Measurements from ENCODE around the gene SLC26A2.
"Not testable (repeated sequence)": the region's sequence is repeated elsewhere in the genome, so short reads cannot be mapped to it uniquely, and the experiment has no call there.

Gene SLC26A2

DNA sequence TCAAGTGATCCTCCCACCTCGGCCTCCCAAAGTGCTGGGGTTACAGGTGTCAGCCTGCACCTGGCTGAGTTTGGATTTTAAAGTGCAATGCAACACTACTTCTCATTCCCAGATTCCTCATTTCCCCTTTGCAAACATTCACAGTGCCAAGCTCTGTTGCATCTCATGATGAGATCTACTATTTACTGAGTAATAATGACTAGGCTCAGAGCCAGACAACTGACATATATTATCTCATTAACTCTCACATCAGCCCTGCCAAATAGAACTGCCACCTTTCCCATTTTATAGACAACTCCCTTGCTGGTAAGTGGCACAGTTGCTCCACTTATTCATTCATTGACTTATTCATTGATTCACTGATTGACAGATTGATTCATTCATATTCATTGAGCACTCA lies 22.9 kb upstream of the SLC26A2 start:
- no peak for DNase-seq (ENCODE audit: low read depth)

DNA sequence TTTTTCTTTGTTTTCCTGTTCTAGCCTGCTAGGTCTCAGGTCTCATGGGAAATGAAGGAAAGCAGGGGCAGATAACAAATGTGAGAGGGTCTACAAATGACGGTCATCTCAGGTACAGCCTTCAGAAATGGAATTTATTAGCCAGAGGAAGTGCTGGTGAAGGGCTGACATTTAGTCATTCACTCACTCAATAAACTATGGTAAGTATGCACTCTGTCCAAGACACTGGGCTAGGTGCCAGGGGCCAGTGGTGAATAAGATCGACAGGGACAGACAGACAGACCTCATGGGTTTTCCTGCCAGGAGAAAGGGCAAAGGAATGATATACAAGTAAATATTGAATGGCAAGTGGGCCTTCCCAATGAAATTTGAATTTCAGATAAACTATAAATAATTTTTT lies 22.3 kb upstream of the SLC26A2 start:
- no peak for DNase-seq (ENCODE audit: low read depth)

DNA sequence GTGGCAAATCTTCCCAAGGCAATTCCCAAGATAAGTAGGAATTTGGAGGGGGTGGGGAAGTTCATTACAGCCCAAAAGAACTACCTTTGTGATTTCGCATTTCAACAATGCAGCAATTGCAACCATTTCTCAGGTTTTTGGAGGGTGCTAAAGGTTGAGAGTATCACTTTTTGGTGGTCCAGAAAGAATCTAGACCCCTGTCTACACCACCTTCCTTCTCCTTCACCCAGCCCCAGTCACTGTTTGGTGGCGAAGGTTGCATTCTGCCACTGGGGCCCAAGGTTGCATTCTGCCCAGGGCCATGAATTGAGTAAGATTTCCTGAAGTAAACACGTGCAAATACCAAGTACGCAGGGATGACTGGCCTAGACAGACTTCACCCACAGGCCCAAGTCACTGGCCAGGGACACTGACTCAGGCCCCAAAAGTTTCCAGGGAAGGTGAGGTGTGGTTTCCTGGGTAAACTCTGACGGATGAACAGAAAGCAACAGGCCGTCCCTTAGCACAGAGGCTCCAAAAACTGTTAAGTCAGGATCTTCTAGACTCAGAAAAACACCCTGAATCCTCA lies 21.7 kb upstream of the SLC26A2 start:
- DNase-seq (ENCODE audit: low read depth): no peak

DNA sequence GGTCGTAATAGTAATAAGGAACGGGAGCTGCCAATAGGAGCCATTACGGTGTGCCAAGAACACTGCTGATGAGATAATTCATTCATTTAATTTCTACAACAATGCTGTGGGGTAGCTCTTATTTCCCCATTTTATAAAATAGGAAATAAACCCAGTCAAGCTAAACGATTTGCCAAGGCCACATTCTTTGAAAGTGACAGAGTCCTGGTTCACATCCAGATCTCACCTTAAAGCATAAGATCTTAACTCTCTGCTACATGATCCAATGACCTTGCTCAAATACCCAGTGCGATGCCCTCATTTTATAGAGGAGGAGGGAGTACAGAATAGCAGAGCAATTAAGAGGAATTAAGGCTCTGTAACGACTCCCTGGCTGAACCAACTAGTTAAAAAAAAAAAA lies 21.0 kb upstream of the SLC26A2 start:
- no peak for DNase-seq (ENCODE audit: low read depth)

DNA sequence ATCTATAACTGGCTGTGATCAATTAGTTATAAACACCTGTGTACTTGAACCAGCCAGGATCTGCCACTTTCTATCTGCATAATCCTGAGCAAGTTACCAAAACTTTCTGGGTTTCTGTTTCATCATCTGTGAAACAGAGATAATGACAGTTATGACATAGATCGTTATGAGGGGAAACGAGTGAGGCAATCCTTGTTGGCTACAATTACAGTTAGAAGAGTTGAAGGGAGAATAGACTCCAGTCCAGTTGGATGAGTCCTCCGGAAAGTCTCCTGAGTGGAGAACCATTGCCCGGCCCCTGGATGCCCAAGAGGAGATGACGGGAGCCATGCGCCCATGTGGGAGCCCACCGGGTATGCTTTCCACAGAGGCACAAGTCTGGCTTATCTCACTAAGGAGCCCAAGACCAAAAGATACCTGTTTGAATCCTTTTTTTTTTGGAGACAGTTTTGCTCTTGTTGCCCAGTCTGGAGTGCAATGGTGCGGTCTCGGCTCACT lies 20.4 kb upstream of the SLC26A2 start:
- DNase-seq (ENCODE audit: low read depth): no peak

DNA sequence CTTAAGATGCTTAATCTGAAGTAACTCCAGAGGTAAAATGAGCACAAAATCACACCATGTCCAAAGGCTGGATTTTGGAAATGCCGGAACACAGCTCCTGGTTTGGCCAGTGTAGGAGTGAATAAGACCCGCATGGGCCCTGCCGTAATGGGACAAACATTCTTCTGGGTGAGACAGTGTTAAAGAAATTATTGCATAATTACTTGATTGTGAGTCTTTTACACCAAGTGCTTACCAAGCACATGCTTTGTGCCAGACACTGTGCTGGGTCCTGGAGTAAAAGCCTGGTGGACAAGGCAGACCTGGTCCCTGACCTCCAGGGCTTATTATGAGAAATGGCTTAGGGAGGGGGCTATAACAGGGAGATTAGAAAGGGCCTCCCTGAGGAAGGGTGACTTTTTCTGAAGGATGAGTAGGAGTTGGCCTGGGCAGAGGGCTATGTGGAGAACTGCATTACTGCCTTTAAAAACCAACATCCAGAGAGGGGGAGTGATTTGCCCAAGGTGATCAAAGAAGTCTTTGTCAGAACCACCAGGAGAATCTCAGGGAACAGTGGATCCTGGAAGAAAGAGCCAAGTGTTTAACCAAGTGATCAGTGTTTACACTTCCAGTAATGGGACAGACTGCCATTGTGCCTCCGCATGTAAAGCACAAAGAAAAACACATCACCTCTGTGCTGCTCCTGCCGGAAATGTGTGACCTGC lies 19.5 kb upstream of the SLC26A2 start:
- DNase-seq (ENCODE audit: low read depth): no peak

DNA sequence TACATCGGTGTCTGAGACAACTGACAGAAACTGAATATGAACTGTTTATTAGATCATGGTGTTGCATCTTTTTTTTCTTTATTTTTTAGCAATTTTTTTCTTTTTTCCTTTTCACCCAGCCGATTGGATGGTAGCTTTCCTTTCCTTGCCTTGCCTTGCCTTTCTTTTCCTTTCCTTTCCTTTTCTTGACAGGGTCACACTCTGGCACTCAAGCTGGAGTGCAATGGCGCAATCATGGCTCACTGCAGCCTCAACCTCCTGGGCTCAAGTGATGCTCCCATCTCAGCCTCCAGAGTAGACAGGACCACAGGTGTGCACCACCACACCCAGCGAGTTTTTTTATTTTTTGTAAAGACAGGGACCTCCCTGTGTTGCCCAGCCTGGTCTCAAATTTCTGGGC lies 18.8 kb upstream of the SLC26A2 start:
- DNase-seq (ENCODE audit: low read depth): no peak

DNA sequence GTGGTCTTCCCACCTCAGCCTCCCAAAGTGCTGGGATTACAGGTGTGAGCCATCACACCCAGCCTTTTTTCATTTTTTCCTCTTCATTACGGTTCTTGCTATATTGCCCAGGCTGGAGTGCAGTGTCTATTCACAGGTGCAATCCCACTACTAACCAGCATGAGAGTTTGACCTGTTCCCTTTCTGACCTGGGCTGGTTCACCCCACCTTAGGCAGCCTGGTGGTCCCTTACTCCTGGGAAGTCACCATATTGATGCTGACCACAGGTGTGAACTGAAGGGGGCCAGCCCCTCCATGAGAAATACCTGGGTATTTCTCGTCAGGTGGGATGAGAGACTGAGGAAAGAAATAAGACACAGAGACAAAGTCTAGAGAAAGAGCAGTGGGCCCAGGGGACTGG lies 18.4 kb upstream of the SLC26A2 start:
- no peak for DNase-seq (ENCODE audit: low read depth)

DNA sequence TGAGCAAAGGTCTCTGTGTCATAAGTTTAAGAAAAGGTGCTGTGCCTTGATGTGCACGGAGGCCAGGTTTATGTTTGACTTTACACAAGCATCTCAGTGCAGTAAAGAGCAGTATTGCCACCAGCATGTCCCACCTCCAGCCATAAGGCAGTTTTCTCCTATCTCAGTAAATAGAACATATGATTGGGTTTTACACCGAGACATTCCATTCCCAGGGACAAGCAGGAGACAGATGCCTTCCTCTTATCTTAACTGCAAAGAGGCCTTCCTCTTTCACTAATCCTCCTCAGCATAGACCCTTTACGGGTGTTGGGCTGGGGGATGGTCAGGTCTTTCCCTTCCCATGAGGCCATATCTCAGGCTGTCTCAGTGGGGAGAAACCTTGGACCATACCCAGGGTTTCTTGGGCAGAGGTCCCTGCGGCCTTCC lies 17.8 kb upstream of the SLC26A2 start:
- not testable (repeated sequence) for DNase-seq (ENCODE audit: low read depth)

DNA sequence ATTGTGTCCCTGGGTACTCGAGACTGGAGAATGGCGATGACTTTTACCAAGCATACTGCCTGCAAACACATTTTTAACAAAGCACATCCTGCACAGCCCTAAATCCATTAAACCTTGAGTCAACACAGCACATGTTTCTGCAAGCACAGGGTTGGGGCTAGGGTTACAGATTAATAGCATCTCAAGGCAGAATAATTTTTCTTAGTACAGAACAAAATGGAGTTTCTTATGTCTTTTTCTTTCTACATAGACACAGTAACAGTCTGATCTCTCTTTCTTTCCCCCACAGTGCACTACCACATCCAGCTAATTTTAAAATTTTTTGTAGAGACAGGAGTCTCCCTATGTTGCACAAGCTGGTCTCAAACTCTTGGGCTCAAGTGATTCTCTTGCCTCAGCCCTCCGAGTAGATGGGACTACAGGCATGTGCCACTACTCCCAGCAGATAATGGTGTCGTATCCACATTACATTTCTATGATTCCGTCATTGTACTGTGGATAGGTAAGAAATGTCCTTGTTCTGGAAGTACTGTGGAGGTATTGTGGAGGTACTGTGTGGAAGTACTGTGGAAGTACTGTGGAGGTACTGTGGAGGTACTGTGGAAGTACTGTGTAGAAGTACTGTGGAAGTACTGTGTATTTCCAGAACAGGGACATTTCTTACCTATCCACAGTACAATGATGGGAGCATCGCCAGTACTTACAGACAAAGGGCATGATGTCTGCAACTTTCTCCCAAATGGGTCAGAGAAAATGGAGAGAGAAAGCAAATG lies 17.2 kb upstream of the SLC26A2 start:
- not testable (repeated sequence) for DNase-seq (ENCODE audit: low read depth)

DNA sequence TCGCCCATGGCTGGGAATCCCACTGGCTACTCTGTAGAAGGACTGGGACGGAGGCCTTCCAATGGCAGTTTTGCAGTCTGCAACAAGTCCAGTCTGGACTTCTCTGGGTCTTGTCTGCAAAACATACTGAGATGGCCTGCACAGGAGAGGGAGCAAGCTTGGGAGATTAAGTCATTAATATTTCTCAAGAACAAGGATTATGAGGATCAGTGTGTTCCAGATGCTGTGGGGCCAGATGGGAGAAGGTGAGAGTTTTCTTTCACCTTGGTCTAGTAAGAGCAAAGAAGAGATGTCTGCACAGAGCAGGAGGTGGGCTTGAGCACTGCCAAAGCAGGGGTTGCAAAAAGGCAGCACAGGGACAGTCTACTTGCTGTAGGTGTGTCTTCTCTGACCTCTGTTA lies 15.9 kb upstream of the SLC26A2 start, which contains the start of gene PDE6A:
PDE6A (minus strand) TSS at position 128 of the 400 bp plus-strand sequence; CDS start at position 8, 120 bp downstream.
- DNase-seq (ENCODE audit: low read depth): no peak

DNA sequence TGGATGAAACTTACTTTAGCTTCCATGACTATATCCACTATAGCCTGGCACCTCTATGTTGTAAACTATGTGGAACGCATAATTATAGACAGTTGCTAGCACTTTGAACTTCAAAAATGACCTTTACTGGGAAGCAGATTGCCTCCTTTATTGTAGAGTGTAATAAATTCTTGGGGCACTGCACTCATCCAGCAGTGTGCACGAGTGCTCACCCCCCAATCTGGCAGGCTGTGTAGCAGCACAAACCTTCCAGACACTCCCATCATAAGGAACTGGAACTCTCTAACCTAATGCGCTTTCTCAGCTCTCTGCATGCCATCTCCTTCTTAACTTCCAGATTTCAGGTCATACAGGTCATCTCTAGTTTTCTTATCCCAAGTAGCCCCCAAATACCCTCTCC lies 14.4 kb upstream of the SLC26A2 start:
- DNase-seq (ENCODE audit: low read depth): no peak

DNA sequence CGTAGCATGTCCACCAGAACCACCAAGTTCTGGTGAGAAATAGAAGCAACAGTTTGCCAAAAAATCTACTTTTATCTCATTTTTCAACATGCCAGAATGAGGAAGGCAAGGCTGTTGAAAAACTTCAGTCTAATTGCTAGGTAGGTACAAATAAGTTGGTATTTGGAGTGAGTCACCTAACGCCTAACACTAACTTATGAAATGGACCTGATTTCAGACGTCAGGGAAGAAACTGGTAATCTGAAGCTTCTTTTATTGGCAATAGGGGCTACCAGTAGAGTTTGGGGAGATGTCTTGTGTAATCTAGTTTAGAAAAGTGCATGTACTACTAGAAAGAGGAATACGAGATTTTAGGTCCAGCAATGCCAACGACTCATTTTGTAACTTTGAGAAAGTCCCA lies 11.6 kb upstream of the SLC26A2 start:
- DNase-seq (ENCODE audit: low read depth): no peak

DNA sequence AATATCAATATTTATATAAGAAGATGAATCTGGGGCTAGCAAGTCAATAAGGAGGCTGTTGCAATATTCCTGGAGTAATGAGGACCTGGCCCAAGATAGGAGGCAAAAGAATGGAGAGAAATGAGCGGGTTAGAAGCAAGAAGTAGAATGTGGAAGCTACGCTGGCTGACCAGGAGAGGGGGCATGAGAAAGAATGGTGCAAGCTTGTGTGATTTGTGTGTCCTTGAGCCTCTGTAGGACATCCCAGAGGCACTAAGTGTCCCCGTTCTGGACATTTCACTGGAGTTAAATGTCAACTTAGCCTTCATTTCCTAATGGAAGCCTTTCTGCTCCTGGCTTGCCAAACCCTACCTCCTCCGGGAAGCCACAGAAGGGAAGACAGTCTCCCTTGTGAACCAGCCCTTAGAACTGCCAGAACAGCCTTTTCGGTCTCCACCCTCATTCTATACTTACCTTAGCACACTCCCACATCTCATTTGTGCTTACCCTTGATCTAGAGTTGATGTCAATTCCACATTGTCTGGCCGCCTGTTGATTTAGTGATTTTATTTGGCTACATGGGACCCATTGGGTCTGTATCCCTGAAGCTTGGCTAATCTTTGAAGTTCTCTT lies 9.3 kb upstream of the SLC26A2 start:
- DNase-seq (ENCODE audit: low read depth): no peak

DNA sequence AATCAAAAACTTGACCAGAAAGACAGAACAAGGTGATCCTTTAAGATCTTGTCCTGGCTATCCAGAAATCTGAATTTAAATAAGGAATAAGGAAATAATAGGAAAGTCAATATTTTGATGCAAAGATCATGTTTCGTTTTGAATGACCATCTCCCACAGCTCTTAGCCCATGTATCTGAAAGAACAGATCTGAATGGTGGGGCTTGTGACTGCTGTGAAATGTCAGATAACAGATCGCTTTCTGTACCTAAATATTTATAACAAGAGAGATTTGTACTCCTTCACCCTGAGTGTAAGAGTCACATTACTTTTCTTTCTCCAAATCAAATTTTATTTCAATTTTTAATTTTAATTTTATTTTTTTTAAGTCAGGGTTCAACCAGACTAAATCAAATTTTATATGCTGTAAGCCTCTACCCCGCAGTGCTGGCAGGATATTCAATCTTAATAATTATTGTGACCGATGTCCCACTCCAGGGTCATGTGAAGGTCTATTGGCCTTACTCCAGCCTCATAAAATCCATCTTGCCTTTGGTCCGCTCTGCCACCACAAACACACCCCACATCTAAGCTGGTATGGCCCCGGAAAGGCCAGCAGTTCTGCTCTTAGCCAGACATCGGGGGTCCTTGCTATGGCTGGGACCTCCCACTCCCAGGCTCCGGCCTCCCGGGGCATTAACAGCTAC lies 7.0 kb upstream of the SLC26A2 start:
- no peak for DNase-seq (ENCODE audit: low read depth)

DNA sequence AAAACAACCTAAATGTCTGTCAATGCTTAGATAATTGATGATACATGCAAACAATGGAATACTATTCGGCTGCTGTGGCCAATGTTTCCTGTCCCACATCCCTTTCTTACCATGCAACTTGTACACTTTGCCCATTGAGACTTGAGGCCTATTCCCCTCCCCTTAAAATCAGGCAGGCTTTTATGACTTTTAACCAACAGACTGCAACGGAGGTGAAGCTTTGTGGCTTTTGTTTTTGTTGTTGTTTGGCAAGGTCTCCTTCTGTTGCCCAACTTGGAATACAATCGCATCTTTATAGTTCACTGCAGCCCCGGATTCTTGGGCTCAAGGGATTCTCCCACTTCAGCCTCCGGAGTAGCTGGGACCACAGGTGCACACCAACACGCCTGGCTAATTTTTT lies 5.8 kb upstream of the SLC26A2 start:
- DNase-seq (ENCODE audit: low read depth): no peak

DNA sequence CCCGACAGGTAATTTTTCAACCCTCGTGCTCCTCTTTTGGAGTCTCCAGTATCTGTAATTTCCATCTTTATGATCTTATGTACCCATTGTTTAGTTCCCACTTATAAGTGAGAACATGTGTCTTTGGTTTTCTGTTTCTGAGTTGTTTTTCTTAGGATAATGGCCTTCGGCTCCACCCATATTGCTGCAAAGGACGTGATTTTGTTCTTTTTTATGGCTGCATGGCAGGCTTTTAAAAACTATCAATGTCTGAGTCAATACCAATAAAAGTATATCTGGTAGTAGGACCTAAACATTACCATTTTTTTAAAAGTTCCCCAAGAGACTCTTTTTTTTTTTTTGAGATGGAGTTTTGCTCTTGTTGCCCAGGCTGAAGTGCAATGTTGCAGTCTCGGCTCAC lies 3.9 kb upstream of the SLC26A2 start:
- DNase-seq (ENCODE audit: low read depth): no peak

DNA sequence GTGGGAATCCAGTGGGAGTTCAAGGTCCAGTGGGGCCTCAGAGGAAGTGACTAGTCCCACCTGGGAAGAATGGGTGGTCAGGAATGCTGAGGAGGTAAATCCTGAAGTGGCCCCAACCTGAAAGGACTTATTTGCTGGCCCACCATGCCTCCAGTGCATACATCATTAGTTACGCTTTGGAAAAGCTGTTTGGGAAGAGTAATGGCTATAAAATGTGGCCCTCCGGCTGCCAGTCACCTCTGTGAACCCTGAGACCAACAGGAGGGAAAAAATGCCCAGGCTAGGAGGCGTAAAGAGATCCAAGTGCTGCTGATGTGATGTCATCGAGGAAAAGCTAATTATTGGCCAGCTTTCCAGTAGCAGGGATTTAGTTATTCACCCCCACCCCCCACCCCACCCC lies 2.7 kb upstream of the SLC26A2 start:
- no peak for DNase-seq (ENCODE audit: low read depth)

DNA sequence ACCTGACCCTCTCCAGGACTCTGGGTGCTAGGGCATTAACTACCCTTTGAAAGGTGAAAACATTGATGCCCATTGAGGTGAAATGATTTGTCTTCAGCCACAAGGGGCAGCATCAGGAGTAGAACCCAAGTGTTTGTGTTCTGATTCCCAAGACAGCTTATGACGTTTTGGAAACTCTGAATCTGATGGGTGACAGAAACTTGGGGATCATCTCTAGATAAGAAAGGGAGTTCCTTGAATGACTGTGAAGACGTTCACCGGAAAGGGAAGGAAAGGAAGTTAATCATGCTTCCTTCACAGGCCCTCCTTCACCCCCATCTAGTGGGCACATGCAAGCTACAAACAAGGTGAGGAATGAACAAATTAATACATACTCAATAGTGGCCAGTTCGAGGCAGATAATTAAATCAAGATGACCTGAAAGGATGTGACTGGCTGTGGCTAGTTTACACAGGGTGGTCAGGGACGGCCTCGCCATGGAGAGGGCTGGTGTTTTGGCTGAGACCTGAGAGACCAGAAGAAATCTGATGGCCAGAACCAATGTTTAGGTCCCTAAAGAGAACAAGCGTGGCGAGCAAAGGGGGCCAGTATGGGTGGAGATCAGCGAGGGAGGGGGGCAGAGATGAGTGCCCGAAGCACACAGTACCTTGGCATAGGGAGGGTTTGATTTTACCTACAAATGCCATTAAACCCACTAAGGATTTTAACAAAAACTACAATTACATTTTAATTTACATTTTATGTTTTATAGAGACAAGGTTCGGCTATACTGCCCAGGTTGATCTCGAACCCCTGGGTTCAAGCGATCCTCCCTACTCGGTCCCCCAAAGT lies 937 bp upstream of the SLC26A2 start:
- peak; percentile 20 for DNase-seq (ENCODE audit: low read depth)

DNA sequence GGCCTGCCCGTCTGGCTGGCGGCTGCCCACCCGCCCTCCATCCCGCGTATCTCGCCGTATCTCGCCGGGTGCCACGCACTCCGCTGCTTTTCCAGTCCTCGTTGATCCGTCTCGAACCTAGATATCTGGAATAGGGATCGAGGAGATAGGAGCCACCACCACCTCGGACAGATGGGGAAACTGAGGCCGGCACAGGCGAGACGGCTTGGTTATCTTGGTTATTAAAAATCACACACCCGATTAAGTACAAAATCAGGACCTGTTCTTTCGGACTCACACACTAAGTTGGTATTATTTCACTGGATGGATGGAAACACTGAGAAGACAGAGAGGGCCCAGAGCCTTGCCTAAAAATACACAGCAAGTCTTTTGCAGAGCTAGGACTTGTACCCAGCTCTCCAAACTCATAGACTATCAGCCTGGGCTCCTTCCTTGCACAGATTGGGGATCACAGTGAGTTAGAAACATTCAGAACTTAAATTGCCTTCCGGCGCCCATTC lies 678 bp downstream of the SLC26A2 start:
- no peak for DNase-seq (ENCODE audit: low read depth)

DNA sequence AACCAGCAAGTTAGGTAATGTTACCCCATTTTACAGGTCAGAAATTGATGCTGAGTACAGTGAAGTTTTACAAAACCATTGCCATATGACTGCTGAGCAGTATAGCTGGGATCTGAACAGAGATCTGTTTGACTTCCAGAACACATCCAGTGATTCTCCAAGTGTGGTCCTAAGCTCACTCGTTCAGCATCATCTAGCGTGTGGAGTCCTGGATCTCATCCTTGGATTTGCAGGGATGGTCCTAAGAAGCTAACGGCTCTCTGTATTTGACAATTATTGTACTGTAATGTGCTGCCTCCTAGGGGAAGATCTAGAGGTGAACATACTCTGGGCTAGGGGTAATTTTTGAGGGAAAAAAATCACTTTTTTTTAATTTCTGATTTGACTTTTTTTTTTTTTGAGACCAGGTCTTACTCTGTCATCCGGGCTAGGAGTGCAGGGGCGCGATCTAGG lies 1.4 kb downstream of the SLC26A2 start:
- no peak for DNase-seq (ENCODE audit: low read depth)

All from stimulated activated CD8-positive, alpha-beta memory T cell treated with anti-CD3 and anti-CD28 coated beads, Interleukin-4, amount 100 ng/mL, for 24 hours (primary cell).